ENCODE data around the gene AUH.

DNA sequence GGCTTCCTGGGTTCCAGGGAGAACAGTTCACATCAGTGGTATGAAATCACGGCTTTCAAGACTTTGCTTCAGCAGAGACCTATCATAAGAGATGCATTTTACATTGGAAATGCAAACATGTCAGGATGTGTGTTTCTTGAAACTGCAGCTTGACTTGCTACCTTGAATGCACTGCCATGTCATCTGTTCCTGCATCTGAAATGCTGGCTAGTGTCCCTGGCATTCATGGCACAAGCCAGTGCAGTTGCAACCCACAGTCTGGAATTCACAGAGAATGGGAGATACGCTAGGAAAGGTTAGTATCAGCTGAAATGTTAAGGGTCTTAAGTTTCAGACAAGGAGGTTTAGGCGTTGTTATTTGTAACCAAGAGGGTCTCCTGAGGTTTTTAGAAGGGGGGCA is 37.2 kb upstream of the AUH start:
- no peak for TF ChIP-seq ZNF384 (IDR thresholded peaks at IDR 0.05)
- TF ChIP-seq TARDBP (IDR thresholded peaks at IDR 0.05), result no peak
- no peak for TF ChIP-seq FOXK2 (IDR thresholded peaks at IDR 0.05)
- TF ChIP-seq BHLHE40 (IDR thresholded peaks at IDR 0.05; ENCODE audit: borderline replicate concordance), result no peak
- TF ChIP-seq SP1 (IDR thresholded peaks at IDR 0.05), result no peak
- TF ChIP-seq ELF4 (IDR thresholded peaks at IDR 0.05), result no peak
- TF ChIP-seq ARNT (IDR thresholded peaks at IDR 0.05), result no peak
- no peak for TF ChIP-seq FOXA1 (IDR thresholded peaks at IDR 0.05)
- no peak for TF ChIP-seq FOXM1 (IDR thresholded peaks at IDR 0.05; ENCODE audit: borderline replicate concordance)
- TF ChIP-seq CTBP1 (IDR thresholded peaks at IDR 0.05; ENCODE audit: borderline replicate concordance), result no peak

All from HEK293T (cell line).